Measurements from ENCODE around the gene OSBPL9.

OSBPL9 gene

DNA sequence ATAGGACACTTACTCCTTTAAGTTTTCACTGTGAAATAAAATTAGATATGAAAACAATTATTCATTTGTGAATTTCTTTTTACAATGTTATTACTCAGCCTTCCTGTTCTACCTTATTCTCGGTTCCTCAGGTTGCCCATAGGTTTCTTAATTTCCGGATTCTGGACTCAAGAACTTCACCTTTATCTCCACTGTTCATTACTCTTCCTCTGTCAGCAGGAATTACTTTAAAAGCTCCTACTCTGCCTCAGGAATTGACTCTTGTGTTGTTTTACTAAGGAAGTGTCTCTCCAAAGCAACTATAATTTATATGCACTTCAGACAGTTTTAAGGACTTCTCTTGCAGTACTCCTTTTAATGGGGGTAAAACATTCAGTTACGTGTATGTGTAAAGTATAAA is 123.8 kb downstream of the OSBPL9 start:
- no peak for DNase-seq

DNA sequence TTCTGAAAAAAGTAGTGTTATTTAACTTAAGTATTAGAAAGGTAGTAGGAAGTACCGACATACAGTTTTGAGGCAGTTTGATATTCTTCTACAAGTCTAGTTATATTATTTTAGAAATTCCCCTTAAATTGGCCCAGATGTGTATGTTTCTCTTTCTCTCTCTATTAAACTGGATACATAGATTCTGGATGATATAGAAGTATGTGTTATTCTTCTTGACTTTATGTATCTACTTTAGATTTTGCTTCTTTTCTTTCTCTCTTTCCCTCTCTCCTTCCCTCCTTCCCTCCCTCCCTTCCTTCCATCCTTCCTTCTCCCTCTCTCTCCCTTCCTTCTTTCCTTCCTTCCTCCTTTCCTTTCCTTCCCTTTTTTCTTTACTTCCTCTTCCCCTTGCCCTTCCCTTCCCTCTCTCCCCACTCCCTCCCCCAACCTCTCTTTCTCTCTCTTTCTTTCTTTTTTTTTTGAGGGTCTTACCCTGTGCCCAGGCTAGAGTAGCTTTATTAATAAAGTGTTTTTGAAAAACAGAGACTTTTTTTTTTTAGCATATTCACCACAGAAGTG is 124.3 kb downstream of the OSBPL9 start:
- no peak for DNase-seq

DNA sequence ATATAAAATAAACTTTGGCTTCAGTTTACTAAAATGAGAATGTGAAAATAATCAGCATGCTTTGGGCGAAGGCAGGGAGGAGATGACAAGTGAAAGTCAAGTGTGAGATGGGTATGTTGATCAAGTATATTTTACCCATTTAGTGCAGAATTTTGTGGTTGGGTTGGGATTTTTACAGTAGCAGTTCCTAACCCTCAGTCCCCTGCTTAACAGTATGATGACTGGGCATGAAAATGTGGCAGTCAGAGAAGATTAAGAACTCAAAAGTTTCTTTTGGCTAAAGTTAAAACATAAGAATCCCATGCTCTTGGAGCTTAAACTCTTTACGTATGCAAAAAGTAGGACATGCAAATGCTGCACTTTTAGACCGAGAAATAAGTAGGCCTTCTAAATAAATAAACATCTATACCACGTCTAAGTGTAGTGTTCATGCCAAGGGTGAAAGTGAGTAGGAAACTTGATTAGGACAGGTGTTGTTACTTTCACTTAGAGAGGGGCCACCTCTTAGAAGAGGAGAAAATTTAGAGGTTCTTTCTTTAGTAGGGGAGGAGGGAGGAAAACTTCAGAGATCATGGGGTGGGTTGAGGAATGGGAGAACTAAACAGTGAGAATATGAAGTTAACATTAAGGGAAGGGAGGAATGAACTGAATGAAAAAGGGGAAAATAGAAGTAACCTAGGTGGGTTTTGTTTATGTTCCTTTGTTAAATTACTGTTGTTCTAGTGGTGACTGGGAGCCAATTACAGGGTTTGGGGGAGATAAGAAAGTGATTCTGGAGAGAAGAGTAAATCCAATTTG is 127.8 kb downstream of the OSBPL9 start:
- no peak for DNase-seq

DNA sequence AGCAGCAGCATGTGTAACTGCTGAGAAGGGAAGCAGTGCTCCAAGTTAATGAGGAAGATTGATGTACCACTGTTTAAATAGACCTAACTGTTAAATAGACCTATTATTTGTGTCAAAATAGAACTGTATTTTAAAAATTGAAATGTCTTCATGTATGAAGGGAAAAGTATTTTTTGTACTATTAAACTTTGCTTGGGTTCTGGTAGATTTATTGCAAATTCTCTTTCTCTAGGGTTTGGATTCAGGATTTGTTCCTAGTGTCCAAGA is 128.3 kb downstream of the OSBPL9 start:
- DNase-seq = no peak

DNA sequence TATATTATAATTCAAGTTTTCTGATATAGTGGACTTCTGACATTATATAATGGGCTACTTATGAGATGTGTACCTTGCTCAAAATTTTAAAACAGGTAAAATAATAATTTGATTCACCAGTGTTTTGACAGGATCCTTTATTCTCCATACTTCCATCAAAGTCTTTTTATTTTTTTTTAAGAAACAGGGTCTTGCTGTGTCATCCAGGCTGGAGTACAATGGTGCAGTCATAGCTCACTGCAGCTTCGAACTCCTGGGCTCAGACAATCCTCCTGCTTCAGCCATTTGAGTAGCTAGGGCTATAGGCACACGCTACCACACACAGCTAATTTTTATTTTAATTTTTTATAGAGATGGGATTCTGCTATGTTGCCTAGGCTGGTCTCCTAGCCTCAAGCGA is 132.3 kb downstream of the OSBPL9 start:
- DNase-seq = no peak

DNA sequence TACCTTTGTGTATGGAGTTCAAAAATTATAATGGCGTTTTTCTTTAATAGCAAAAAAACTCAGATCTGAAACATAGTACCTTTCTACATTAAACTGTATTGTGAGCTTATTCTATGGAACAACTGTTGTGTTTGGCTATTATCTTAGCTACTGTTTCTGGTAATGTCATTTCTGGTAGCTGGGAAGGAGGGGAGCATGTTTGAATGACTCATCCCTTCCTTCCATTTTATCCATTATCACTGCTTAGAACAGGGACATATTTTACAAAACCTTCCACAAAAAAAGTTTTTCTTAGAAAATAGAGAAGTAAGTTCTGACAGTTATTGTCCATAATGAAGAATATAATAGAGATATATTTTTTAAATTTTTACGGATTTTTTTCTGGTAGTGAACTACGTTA is 133.3 kb downstream of the OSBPL9 start:
- no peak for DNase-seq

DNA sequence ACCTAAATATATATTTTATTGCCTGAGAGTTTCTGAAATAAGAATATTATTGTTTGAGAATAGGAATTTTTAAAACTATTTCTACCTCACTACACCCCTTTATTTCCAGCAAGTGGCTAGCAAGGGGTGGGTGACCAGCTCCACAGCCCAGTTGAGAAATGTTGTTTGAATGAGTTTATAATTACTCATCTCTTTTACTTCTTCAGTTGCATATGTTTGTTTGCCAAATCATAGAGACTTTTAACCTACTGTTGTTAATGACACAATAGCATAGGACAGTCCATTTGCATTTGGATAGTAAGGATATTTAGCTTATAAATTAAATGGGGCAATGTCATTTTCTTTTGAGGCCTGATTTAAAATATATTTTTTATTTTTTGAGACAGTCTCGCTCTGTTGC is 133.8 kb downstream of the OSBPL9 start:
- DNase-seq = no peak

DNA sequence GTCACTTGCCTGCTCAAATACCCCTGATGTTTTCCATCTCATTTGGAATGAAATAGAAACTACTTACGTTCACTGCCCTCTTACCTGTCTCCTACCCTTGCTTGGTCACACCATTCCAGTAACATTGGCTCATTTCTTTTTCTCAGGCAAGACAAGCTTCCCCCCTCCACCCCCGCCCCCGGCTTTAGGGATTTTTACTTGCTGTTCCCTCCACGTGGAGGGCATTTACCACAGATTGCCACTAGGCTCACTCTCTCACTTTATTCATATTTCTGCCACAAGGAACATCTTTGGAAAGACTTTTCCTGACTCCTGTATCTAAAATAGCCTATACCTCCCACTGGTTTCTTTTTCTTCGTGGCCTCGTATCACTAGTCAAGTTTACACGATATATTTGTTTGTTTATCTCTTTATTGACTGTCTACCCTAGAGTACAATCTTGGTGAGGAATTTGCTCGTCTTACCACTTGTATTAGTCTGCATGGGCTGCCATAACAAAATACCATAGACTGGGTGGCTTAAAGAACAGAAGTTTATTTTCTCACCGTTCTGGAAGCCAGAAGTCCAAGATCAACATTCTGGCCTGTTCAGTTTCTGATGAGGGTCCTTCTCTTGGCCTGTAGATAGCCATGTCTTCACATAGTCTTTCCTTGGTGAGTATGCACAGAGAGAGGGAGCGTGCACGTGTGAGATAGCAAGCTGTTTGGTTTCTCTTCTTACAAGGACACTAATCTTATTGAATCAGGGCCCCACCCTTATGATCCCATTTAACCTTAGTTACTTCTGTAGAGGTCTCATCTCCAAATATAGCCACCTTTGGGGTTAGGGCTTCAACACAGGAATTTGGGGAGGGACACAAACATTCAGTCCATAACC is 135.4 kb downstream of the OSBPL9 start:
- DNase-seq = no peak

DNA sequence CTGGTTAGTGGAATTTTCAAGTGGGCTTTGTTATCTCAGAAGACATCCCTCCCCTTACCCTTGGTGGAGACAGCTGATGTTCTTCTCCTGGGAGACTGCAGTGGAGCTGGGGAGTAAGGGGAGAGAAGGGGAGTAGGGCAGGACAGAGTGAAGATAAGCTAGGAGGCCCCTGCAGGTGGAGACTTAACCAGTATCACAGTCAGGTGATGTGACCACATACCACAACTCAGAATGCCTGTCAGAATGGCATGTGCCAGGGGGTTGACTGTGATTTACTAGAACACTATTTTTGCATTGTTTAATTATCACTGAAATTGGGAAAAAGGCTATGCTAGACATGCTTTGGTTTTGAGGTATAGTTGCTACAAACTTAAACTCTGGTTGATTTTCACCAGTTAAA is 137.1 kb downstream of the OSBPL9 start:
- DNase-seq = no peak

DNA sequence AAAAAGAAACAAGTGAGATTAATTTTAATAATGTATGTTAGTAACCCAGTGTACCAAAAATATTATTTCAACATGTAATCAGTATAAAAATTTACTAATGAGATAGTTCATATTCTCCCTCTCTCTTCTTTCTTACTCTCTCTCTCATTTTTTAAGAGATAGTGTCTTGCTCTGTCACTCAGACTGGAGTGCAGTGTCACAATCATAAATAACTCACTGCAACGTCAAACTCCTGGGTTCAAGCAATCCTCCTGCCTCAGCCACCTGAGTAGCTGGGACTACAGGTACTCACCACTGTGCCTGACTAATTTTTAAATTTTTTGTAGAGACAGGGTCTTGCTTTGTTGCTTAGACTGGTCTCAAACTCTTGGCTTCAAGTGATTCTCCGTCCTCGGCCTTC is 137.8 kb downstream of the OSBPL9 start:
- DNase-seq = no peak

DNA sequence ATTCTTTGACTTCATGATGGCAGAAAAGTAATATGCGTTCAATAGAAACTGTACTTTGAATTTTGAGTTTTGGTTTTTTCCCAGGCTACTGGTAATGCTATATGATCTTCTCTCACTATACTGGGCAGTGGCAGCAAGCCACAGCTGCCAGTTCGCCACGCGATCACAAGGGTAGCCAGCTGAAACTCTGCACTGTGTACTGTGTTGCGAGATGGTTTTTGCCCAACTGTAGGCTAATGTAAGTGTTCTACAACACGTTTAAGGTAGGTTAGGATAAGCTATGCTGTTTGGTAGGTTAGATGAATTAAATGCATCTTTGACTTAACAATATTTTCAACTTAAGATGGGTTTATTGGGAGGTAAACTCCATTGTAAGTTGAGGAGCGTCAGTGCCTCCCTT is 138.5 kb downstream of the OSBPL9 start:
- no peak for DNase-seq

DNA sequence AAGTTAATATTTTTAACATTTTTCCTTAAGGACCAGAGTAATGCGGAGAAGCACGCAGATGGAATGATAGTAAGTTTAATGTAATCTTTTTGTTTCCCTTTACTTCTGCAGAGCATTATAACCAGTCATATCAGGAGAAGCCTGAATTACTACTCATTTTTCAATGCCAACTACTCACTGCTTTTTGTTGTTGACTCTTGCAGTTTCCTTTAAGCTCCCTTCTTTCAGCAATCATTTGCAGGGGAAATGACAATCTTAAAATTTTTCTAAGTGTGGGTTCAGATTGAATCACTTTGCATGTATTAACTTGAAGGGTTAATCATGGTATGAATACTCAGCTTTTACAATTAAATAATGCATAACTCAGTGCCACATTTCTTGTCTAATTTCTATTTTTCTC is 139.4 kb downstream of the OSBPL9 start:
- DNase-seq = no peak

DNA sequence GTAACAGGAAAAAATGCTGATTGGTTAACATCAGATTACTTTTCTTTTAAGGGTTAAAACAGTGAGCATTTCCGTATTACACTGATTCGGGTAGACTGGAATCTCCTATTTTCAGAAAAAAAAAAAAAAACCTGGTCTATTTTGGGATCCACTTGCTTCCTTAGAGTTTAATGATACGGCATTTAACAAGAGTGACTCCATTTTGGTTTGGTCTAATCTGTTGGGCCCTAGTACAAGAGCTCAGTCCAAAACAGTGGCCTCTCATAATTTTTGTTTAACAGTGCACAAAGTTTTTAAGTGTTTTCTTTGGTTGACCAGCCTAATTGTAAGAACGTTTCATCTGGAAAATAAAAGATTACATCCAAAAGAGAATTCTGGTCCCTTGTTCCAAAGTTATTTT is 141.4 kb downstream of the OSBPL9 start:
- no peak for DNase-seq

DNA sequence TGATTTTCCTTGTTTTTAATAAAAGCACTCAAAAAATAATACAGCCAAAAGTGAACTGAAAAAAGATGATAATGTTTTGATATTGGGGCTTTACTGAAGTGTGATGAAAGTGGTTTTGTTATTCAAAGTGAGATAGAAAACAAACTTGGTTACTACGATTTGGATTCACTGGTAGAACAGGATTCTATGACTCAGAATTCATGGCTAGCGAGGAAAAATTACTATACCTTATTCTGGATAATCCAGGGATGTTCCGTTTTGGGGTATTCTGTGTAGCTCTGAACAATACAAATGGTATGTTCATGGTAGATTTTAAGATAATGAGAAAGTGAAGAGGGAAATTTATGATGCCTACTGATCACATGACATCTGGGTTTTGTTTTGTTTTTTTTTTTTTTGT is 144.0 kb downstream of the OSBPL9 start:
- no peak for DNase-seq

DNA sequence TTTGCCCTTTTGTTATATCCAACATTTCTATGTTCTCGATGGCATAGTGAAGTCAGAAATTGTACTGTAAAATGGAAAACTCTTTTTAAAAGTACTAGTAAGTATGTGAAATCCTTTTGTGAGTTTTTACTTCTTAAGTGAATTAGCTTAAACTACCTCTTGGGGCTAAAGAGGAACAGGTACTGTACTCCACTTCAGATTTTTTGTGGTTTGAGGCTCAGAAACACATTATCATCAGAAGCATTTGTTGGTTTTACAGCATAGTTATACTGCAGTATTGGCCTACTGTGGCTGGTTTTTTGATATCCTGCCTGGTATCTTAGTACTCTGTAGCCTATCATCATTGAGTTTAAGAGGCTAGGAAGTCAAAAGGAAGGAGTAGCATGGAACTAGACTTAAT is 144.5 kb downstream of the OSBPL9 start:
- no peak for DNase-seq

DNA sequence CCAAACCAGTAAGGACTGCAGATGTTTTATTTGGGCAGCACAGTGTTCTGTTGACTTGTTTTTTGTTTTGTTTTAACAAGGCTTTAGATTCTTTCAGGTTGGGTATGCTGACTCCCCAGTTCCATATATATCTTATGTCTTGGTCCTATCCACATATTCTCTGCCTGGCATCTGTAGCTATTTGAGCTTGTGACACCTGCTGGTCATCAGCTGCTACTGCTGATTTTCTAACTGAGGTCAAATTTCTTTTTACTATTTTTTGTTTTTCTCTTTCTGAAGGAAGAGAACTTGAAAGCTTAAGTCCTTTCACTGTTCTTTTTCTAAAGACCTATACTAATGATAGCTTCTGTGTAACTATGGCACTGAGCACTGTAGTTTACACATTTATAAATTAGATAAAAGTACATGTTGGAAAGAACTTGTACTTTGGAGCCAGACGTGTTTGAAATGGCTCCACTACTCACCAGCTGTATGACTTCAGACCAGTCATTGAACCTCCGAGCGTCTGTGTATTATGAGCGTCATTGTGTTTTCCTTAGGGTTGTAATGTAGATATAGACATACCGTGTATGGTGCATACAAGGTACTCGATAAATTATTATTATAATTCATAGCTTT is 152.2 kb downstream of the OSBPL9 start:
- no peak for DNase-seq

DNA sequence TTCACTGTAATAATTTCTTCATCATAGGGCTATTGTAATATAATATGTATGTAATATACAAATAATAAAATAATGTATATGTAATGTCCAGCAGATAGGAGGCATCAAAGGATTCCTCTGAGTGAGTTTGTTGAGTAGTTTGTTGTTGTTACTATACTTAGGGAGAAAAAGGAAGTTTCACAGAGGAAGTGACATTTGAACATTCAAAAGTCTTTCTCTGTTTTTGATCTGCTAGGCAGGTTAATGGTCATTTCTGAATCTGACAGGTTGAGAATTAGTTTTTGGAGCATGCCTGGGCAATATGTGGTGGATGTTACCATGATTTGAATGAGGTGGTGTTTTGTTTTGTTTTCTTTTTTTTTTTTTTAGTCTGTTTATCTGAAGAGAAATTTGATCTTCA is 159.5 kb downstream of the OSBPL9 start:
- no peak for DNase-seq

DNA sequence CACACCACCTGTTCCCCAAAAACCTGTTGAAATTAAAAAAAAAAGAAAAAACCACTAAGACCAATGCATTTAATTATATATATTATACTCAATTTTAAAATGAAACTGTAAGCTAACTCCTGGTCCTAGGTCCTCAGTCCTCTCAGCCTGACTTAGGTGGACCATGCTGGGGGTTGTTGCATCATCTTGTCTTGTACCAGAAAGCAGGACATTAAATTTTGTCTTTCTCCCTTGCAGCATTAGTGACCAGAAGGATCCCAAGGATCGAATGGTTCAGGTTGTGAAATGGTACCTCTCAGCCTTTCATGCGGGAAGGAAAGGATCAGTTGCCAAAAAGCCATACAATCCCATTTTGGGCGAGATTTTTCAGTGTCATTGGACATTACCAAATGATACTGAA is 164.0 kb downstream of the OSBPL9 start:
- DNase-seq = no peak

DNA sequence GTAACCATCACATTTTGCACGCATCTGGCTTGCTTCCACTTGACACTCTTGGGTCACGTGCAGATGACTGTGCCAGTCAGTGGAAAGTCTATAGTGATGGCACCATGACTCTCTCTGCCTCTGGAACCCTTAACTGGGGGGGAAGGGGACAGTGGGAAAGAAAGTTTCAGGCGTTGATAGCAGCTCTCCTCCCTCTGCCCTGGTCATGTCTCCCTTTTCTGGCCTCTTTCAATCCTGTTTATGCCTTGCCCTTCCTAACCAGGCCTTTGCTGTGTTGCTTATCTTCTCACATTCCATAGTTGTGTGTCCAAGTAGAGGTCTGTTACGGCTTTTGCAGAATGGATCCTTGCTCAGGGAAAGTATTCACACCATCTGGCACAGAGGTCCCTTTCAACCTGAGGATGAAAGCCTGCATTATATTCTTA is 168.1 kb downstream of the OSBPL9 start:
- no peak for DNase-seq

DNA sequence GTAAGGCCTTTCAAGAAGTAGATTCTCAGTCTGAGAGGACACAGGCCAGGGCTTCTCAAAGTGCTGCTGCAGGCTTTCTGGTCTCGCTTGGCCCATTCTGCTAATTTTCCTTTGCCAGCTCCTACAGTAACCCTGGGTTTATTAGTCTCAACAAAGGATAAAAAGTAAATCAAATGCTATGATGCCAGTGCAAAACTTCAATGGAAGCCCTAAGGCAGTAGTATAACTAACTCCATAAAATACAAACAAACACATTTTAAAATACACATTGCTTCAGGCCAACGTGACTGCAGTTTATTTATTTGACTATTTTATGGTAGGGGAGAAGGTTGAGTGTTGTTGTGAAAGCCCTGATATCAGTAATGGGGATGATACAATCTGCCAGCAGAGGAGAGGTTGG is 172.0 kb downstream of the OSBPL9 start:
- DNase-seq = no peak

DNA sequence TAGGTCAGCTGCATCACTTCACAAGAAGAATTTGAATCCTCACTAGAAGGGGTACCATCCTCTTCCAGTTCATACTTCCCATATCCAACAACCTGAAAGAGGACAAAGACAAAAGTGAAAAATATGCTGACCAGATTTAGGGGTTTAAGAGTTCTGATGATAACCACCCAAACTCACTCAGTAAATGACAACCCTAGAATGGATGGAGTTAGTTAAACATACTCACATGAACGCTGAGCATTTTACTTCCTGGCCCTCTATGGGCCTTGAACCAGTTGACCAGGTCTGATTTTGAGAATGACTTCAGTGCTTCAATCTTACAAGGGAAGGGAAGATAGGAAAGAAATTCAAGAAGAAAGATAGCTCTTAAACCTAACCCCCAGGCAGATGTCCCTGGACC is 172.4 kb downstream of the OSBPL9 start:
- no peak for DNase-seq

DNA sequence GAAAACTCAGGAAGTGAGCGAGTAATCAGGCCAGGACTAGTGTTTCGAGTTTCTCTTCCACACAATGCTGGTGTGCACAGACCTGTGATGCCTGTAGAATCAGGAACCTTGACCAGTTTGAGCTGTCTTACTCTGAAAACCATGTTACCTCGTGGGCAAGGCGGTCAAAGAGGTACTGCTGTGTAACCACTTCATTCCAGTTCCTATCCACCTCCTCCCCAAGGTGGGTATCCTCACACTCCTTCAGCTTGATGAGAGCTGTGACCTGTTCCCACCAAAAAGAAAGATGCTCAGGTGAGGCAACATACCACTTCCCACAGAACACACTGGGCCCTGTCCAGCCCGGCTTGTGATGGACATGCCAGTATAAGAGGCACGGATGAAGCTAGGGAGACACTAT is 173.5 kb downstream of the OSBPL9 start:
- DNase-seq = no peak

DNA sequence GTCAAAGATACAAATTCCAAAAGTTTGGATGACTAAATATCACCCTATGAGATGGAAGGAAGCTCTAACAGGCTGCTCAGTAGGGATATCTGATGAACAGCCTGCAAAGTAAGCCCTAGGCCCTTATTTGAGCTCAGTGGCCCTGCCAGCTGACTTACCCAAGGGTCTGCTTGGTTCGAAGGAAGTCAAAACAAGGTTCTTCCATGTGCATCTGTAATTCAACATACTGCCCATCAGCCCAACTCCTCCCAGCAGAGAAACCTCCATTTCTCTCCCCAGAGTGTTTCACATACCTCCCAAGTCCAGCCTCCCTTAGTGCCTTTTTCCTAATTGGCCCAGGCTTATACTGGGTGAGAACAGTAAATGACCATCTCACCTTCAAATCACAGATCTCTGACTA is 175.0 kb downstream of the OSBPL9 start:
- DNase-seq = no peak

DNA sequence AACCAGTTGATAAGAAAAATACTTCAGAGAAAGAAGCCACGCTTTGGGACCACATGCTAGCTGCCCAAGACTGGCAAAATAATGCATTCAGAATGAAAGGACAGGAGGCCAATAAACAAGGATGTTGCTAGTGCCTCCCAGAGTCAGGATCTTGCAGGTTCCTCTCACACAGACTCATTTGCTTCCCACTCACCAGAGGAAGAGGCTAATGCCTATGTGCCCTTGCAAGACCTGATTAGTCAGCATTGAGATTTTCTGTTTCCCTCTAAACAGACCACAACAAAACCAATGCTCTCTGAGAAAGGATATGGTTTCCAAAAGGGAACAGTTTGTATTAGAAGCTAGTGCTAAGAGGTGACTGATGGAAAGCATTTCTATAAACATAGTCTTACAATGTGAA is 176.0 kb downstream of the OSBPL9 start:
- no peak for DNase-seq

All from activated CD4-positive, alpha-beta T cell treated with anti-CD3 and anti-CD28 coated beads, Interleukin-2, amount 50 U/mL, for 4 hours (primary cell).